IPS DF 6.9 (cell line): ENCODE measurements around the gene RPF1.
"Not testable (repeated sequence)": the region's sequence is repeated elsewhere in the genome, so short reads cannot be mapped to it uniquely, and the experiment has no call there.

ENCODE experiments used
- DNase-seq: peaks from one replicate; pipeline ENCODE4 v3.0.0-alpha.2; 2013; ENCODE audit warnings: low read depth, low spot score
- H3K27ac ChIP-seq: one replicate; pipeline ENCODE4 v1.5.1; 2013; ENCODE audit warnings: low read length, control low read depth
- H3K27me3 ChIP-seq: 2 replicates; pipeline ENCODE4 v1.6.1; 2013; ENCODE audit warnings: mild to moderate bottlenecking, low read length; ENCODE audit not compliant: control insufficient read depth, insufficient read depth
- H3K36me3 ChIP-seq: 2 replicates; pipeline ENCODE4 v1.6.1; 2013; ENCODE audit warnings: low read length; ENCODE audit not compliant: control insufficient read depth, insufficient read depth
- H3K4me1 ChIP-seq: 2 replicates; pipeline ENCODE4 v1.6.1; 2013; ENCODE audit warnings: low read length; ENCODE audit not compliant: control insufficient read depth, insufficient read depth
- H3K4me3 ChIP-seq: 2 replicates; pipeline ENCODE4 v1.5.1; 2013; ENCODE audit warnings: mild to moderate bottlenecking, low read length
- H3K9me3 ChIP-seq: 2 replicates; pipeline ENCODE4 v1.6.1; 2013; ENCODE audit warnings: low read length, inconsistent platforms; ENCODE audit not compliant: control insufficient read depth, insufficient read depth
- WGBS: extraction: QIAGEN DNeasy Blood & Tissue Kit; methylation state at CpG from one replicate; pipeline ENCODE4 v1.1.7; 2013; ENCODE audit warnings: mixed read lengths, missing lambda C conversion rate; ENCODE audit not compliant: insufficient read length, insufficient coverage; 5-methylcytosine and 5-hydroxymethylcytosine counted together

Gene RPF1

GRCh38 chr1:84448704-84449103 is 30.4 kb upstream of the RPF1 start:
- WGBS, result no CpG with 5 or more reads among the region's 3 CpGs
- not testable (repeated sequence) for H3K36me3 ChIP-seq, DNase-seq, H3K27me3 ChIP-seq, H3K4me3 ChIP-seq, H3K27ac ChIP-seq, H3K9me3 ChIP-seq, H3K4me1 ChIP-seq

- WGBS, result no CpG with 5 or more reads among the region's 2 CpGs
- H3K27me3 ChIP-seq, result no peaks in the 10 kb centered on the region
- no peaks in the 10 kb centered on the region for H3K36me3 ChIP-seq
- no peaks in the 10 kb centered on the region for H3K9me3 ChIP-seq
- no peak overlapping the region for H3K27ac ChIP-seq
- no peak overlapping the region for H3K4me3 ChIP-seq
- H3K4me1 ChIP-seq, result no peaks in the 10 kb centered on the region
- no peak for DNase-seq
These were observed 28.2 kb upstream of the RPF1 start for GRCh38 chr1:84450910-84451309.

- H3K9me3 ChIP-seq, result no peaks in the 10 kb centered on the region
- DNase-seq, result no peak
- H3K36me3 ChIP-seq, result no peaks in the 10 kb centered on the region
- H3K4me3 ChIP-seq, result no peak overlapping the region
- no peaks in the 10 kb centered on the region for H3K4me1 ChIP-seq
- no CpG with 5 or more reads among the region's 3 CpGs for WGBS
- no peak overlapping the region for H3K27ac ChIP-seq
- no peaks in the 10 kb centered on the region for H3K27me3 ChIP-seq
These were observed 26.6 kb upstream of the RPF1 start for GRCh38 chr1:84452436-84452835.

GRCh38 chr1:84462118-84462517 is 16.9 kb upstream of the RPF1 start:
- no CpG with 5 or more reads among the region's 1 CpG for WGBS
- no peak for DNase-seq

GRCh38 chr1:84467298-84467697 is 11.8 kb upstream of the RPF1 start:
- Histone ChIP-seq H3K4me1 (no peaks in the 10 kb centered on the region), H3K4me3 (no peak overlapping the region), H3K27ac (no peak overlapping the region), H3K27me3 (no peaks in the 10 kb centered on the region), H3K9me3 (no peaks in the 10 kb centered on the region), H3K36me3 (no peaks in the 10 kb centered on the region)
- DNase-seq, result no peak

More at GRCh38 chr1:84462118-84462517, 16.9 kb upstream of the RPF1 start:
- Histone ChIP-seq H3K27me3 (no peaks in the 10 kb centered on the region), H3K4me1 (no peaks in the 10 kb centered on the region), H3K36me3 (no peaks in the 10 kb centered on the region), H3K9me3 (no peaks in the 10 kb centered on the region), H3K27ac (no peak overlapping the region), H3K4me3 (no peak overlapping the region)

GRCh38 chr1:84476225-84476624 is 2.8 kb upstream of the RPF1 start:
- H3K4me3 ChIP-seq, result no peak overlapping the region
- H3K9me3 ChIP-seq, result no peaks in the 10 kb centered on the region; the same call in 1 of the 2 replicates
- no peak overlapping the region for H3K27ac ChIP-seq
- WGBS, result no CpG with 5 or more reads among the region's 1 CpG
- no peaks in the 10 kb centered on the region for H3K36me3 ChIP-seq
- peaks cover 6% of the 10 kb centered on the region; the same call in 1 of the 2 replicates for H3K27me3 ChIP-seq
- no peak for DNase-seq
- peaks cover 2% of the 10 kb centered on the region; the same call in 1 of the 2 replicates for H3K4me1 ChIP-seq

GRCh38 chr1:84479998-84480397 is 932 bp downstream of the RPF1 start:
- Histone ChIP-seq H3K36me3 (no peaks in the 10 kb centered on the region; the same call in 1 of the 2 replicates), H3K9me3 (no peaks in the 10 kb centered on the region; the same call in 1 of the 2 replicates), H3K4me3 (peak overlapping the region; percentile 91; the same call in 1 of the 2 replicates), H3K27ac (no peak overlapping the region), H3K4me1 (peaks cover 2% of the 10 kb centered on the region; the same call in 1 of the 2 replicates), H3K27me3 (peaks cover 5% of the 10 kb centered on the region; the same call in 1 of the 2 replicates)
- no CpG with 5 or more reads among the region's 9 CpGs for WGBS
- no peak for DNase-seq

GRCh38 chr1:84480650-84481049 is 1.6 kb downstream of the RPF1 start:
- no peaks in the 10 kb centered on the region; the same call in 1 of the 2 replicates for H3K9me3 ChIP-seq
- H3K4me3 ChIP-seq, result no peak overlapping the region
- H3K36me3 ChIP-seq, result no peaks in the 10 kb centered on the region; the same call in 1 of the 2 replicates
- H3K27ac ChIP-seq, result no peak overlapping the region
- H3K27me3 ChIP-seq, result peaks cover 5% of the 10 kb centered on the region; the same call in 1 of the 2 replicates
- H3K4me1 ChIP-seq, result peaks cover 2% of the 10 kb centered on the region; the same call in 1 of the 2 replicates
- WGBS, result no CpG with 5 or more reads among the region's 4 CpGs
- no peak for DNase-seq

GRCh38 chr1:84481317-84481716 is 2.3 kb downstream of the RPF1 start:
- Histone ChIP-seq H3K9me3 (no peaks in the 10 kb centered on the region; the same call in 1 of the 2 replicates), H3K4me1 (peaks cover 2% of the 10 kb centered on the region; the same call in 1 of the 2 replicates), H3K27ac (no peak overlapping the region), H3K27me3 (peaks cover 5% of the 10 kb centered on the region; the same call in 1 of the 2 replicates), H3K36me3 (no peaks in the 10 kb centered on the region; the same call in 1 of the 2 replicates), H3K4me3 (no peak overlapping the region)
- DNase-seq, result no peak
- WGBS, result no CpG with 5 or more reads among the region's 2 CpGs

GRCh38 chr1:84488107-84488506 is 9.0 kb downstream of the RPF1 start:
- H3K4me1 ChIP-seq, result no peaks in the 10 kb centered on the region
- peaks cover 3% of the 10 kb centered on the region; the same call in 1 of the 2 replicates for H3K36me3 ChIP-seq
- H3K27ac ChIP-seq, result no peak overlapping the region
- WGBS, result no CpG with 5 or more reads among the region's 3 CpGs
- no peaks in the 10 kb centered on the region for H3K27me3 ChIP-seq
- no peaks in the 10 kb centered on the region for H3K9me3 ChIP-seq
- DNase-seq, result no peak
- H3K4me3 ChIP-seq, result no peak overlapping the region

GRCh38 chr1:84489766-84490165 is 10.7 kb downstream of the RPF1 start:
- Histone ChIP-seq H3K4me1 (no peaks in the 10 kb centered on the region), H3K4me3 (no peak overlapping the region), H3K9me3 (no peaks in the 10 kb centered on the region), H3K36me3 (peaks cover 3% of the 10 kb centered on the region; the same call in 1 of the 2 replicates), H3K27me3 (no peaks in the 10 kb centered on the region), H3K27ac (no peak overlapping the region)
- no peak for DNase-seq
- WGBS, result no CpG with 5 or more reads among the region's 2 CpGs
